Heart left ventricle (tissue), 16 donors: ENCODE measurements around the gene ATOH1. TPM values are rescaled to one million over a fixed set of nuclear protein-coding genes. Genes with fewer than 3 reads are reported as not detected.

Source experiments
- ATAC-seq, 4 donors: fragments of 200-7000 bp; cut with Tn5 transposase; one replicate each; pipeline ENCODE4 v1.9.1; 2020 to 2022; ENCODE audit warnings: moderate library complexity in 4 of 4, mild to moderate bottlenecking in 3 of 4, moderate number of reproducible peaks in 1 of 4
- DNase-seq, 5 donors: peaks; one replicate each; pipeline ENCODE4 v3.0.0-alpha.2; 2020
- H3K27ac ChIP-seq, 12 donors: fragments of 200-600 bp; sonication (generic) in 4 of 12; one replicate each; pipeline versions ENCODE4 v1.5.0 to v1.8.0; 2016 to 2022; ENCODE audit warnings: mild to moderate bottlenecking in 2 of 12
- H3K27me3 ChIP-seq, 9 donors: fragments of 200-600 bp; sonication (generic) in 2 of 9; one replicate each; pipeline versions ENCODE4 v1.5.1 to v1.8.0; 2016 to 2022; ENCODE audit warnings: mild to moderate bottlenecking in 3 of 9
- H3K36me3 ChIP-seq, 9 donors: fragments of 200-600 bp; sonication (generic) in 2 of 9; one replicate each; pipeline versions ENCODE4 v1.5.0 to v1.8.0; 2018 to 2022; ENCODE audit warnings: mild to moderate bottlenecking in 2 of 9
- H3K4me1 ChIP-seq, 12 donors: fragments of 200-600 bp; sonication (generic) in 4 of 12; one replicate each; pipeline versions ENCODE4 v1.5.0 to v1.8.0; 2016 to 2022; ENCODE audit warnings: mild to moderate bottlenecking in 3 of 12
- H3K4me3 ChIP-seq, 12 donors: fragments of 200-600 bp; sonication (generic) in 4 of 12; one replicate each; pipeline versions ENCODE4 v1.5.0 to v1.8.0; 2017 to 2022; ENCODE audit warnings: mild to moderate bottlenecking in 9 of 12, moderate library complexity in 4 of 12
- H3K9me3 ChIP-seq, 12 donors: fragments of 200-600 bp; sonication (generic) in 4 of 12; one replicate each; pipeline versions ENCODE4 v1.5.0 to v1.8.0; 2016 to 2022; ENCODE audit warnings: mild to moderate bottlenecking in 1 of 12
- POLR2A ChIP-seq, 2 donors: fragments of 450-650 bp; IDR thresholded peaks; one replicate each; pipeline ENCODE4 v1.6.1; 2017; ENCODE audit warnings: antibody characterized with exemption in 2 of 2, mild to moderate bottlenecking in 2 of 2, moderate library complexity in 2 of 2
- WGBS, 4 donors: extraction: QIAGEN DNeasy Blood & Tissue Kit in 2 of 4; methylation state at CpG; one replicate each; pipeline versions ENCODE4 v1.1.5 to v1.1.7; 2013 to 2018; 5-methylcytosine and 5-hydroxymethylcytosine counted together
- intact Hi-C, 10 donors: fragments of 100-400 bp; cut with DNase I; formaldehyde crosslinking; loops; one replicate each; pipeline versions ENCODE4 v1.11.1 to v1.14.2; 2022
- polyA plus RNA-seq, 2 donors: library from polyadenylated mRNA; stranded (reverse); fragments of 200-250 nt; gene quantifications; one replicate each; pipeline ENCODE4 v1.2.3, GENCODE V29; 2013
- total RNA-seq, 9 donors: library from RNA; depleted of rRNA in 2 of 9; stranded (reverse); fragments of >200 nt in 2 of 9; fragmentation: NEBNext Ultra II Directional in 3 of 9; extraction: Animal tissue kit (Norgen Biotek cat#: 25700) in 3 of 9; gene quantifications; one replicate each; pipeline versions ENCODE4 v1.1.0 to v1.2.4, GENCODE V29; 2016 to 2023
- TF ChIP-seq, protein P1 (sequence below), 12 donors: fragments of 200-600 bp; sonication (generic) in 4 of 12; IDR thresholded peaks; one replicate each; pipeline versions ENCODE4 v1.5.0 to v1.8.0; 2018 to 2022; ENCODE audit warnings: antibody characterized with exemption in 12 of 12, mild to moderate bottlenecking in 5 of 12
- donor health status: ischemic (EF 13 %, LVEDD 7.1; RV severe dilation, severe dysfunction).
- donor health status: healthy with polysubstance abuse.
- donor health status: DM: no; HTN: yes; CAD: no.
- donor health status: DM: no; HTN: no; CAD: no.
- donor health status: ischemic (EF 25% LVEDD 6.9; RV normal size, moderate dysfunction).
- donor health status: ischemic (EF 25% LVEDD 5.7; RV mildly dilated, moderate dysfunction).
- donor health status: healthy.
- donor health status: DM: yes; HTN: yes; CAD: no.
- donor health status: ischemic (EF 35%, LVEDD 5.7; RV mildly dilated, moderate dysfunction).
- donor health status: nonischemic (EF 11% LVEDD 7.7; RV severe dilation, severe dysfunction).
- donor health status: DM: yes; HTN: yes; CAD: no.
- donor health status: PGD.
- donor health status: ischemic (EF 29% LVEDD 5.4; RV normal size, mild dysfunction).
- donor health status: nonischemic (EF 23%, LVEDD 6.1; RV moderate dilation, normal function).

ATOH1 gene
- total and polyA plus RNA-seq, 11 donors: not detected

DNA sequence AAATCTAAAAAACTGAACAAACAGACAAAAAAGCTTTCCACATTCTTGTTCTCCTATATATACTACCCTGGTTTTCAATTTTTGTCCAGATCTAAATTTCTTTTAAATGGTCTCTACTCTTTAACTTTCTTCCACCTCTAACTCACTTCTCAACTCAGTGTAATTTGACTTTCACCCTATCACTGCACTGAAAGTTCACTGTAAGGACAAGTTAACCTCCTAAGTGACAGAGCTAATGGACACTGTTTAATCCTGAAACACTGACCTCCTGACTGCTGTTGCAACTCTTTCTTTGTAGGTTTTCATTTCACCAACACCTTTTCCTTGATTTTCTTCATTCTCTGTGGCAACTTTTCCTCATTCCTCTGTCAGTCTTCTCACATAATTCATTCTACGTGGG is 50.0 kb downstream of the ATOH1 start:
- H3K27ac ChIP-seq: no peak overlapping the region
- intact Hi-C loops: no loop called here
- no peak for DNase-seq
- H3K27me3 ChIP-seq: no peaks in the 10 kb centered on the region
- no peaks in the 10 kb centered on the region for H3K4me1 ChIP-seq
- no peaks in the 10 kb centered on the region for H3K9me3 ChIP-seq
- ATAC-seq: no peak
- no peaks in the 10 kb centered on the region for H3K36me3 ChIP-seq
- TF ChIP-seq, protein P1, sequence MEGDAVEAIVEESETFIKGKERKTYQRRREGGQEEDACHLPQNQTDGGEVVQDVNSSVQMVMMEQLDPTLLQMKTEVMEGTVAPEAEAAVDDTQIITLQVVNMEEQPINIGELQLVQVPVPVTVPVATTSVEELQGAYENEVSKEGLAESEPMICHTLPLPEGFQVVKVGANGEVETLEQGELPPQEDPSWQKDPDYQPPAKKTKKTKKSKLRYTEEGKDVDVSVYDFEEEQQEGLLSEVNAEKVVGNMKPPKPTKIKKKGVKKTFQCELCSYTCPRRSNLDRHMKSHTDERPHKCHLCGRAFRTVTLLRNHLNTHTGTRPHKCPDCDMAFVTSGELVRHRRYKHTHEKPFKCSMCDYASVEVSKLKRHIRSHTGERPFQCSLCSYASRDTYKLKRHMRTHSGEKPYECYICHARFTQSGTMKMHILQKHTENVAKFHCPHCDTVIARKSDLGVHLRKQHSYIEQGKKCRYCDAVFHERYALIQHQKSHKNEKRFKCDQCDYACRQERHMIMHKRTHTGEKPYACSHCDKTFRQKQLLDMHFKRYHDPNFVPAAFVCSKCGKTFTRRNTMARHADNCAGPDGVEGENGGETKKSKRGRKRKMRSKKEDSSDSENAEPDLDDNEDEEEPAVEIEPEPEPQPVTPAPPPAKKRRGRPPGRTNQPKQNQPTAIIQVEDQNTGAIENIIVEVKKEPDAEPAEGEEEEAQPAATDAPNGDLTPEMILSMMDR (IDR thresholded peaks at IDR 0.05): no peak
- no peak for TF ChIP-seq POLR2A (IDR thresholded peaks at IDR 0.05)
- H3K4me3 ChIP-seq: no peak overlapping the region
- 59 to 65% (median 61%) methylated on average over 1 of the region's 1 CpG for WGBS, 4 donors

DNA sequence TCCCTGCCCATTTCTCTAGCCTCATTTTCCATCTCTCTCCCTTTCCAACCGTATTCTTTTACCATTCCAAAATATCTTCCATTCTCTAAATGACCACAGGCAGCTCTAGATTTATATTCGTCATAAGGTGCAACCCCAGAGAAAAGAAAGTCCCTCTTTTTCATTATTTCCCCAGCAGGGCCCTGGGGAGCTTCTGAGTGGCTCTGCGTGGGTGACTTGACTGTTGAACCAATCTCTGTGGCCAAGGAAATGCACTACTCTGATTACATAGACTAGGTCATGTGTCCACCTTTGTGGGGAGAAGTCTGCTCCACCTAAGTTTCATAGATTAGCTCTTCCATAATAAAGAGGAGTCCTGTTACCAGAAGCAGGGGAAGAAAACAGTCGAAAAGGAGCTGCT is 51.4 kb downstream of the ATOH1 start:
- no peak overlapping the region for H3K27ac ChIP-seq
- 75 to 79% (median 77%) methylated on average over 4 of the region's 4 CpGs for WGBS, 4 donors
- no peaks in the 10 kb centered on the region for H3K9me3 ChIP-seq
- no peaks in the 10 kb centered on the region for H3K27me3 ChIP-seq
- TF ChIP-seq POLR2A (IDR thresholded peaks at IDR 0.05): no peak
- TF ChIP-seq, protein P1 (IDR thresholded peaks at IDR 0.05): no peak
- no peak for DNase-seq
- no peaks in the 10 kb centered on the region for H3K4me1 ChIP-seq
- no peak overlapping the region for H3K4me3 ChIP-seq
- no peak for ATAC-seq
- H3K36me3 ChIP-seq: no peaks in the 10 kb centered on the region
- intact Hi-C loops: no loop called here
